Measurements from ENCODE around the gene KDM4E.

KDM4E gene

GRCh38 chr11:95058621-95059020 is 33.6 kb downstream of the KDM4E start:
- no peaks in the 10 kb centered on the region for H3K36me3 ChIP-seq (ENCODE audit: control insufficient read depth in 2 of 2, insufficient read depth in 1 of 2, low read length in 2 of 2)
- no peak overlapping the region for H3K27ac ChIP-seq (ENCODE audit: extremely low read depth, low read depth, low read length)
- no peak for TF ChIP-seq ZNF639 (tag by site-specific recombination; IDR thresholded peaks at IDR 0.05)
- no peak for TF ChIP-seq ZNF785 (tag by site-specific recombination; IDR thresholded peaks at IDR 0.05)
- TF ChIP-seq ZSCAN23 (tag by site-specific recombination; IDR thresholded peaks at IDR 0.05) = no peak
- no peak for TF ChIP-seq ZNF274 (IDR thresholded peaks at IDR 0.05; ENCODE audit: low read length)
- no peak for TF ChIP-seq ZNF274 (tag by site-specific recombination; IDR thresholded peaks at IDR 0.05; ENCODE audit: borderline replicate concordance)
- TF ChIP-seq GLI2 (tag by site-specific recombination; IDR thresholded peaks at IDR 0.05; ENCODE audit: borderline replicate concordance, low read depth) = no peak
- TF ChIP-seq KLF17 (tag by site-specific recombination; IDR thresholded peaks at IDR 0.05) = no peak
- TF ChIP-seq ZNF777 (tag by site-specific recombination; IDR thresholded peaks at IDR 0.05; ENCODE audit: borderline replicate concordance) = no peak
- TF ChIP-seq ZNF426 (tag by site-specific recombination; IDR thresholded peaks at IDR 0.05) = no peak
- TF ChIP-seq ZNF341 (tag by site-specific recombination; IDR thresholded peaks at IDR 0.05; ENCODE audit: low read depth) = no peak
- TF ChIP-seq ZNF843 (tag by site-specific recombination; IDR thresholded peaks at IDR 0.05) = no peak
- TF ChIP-seq ZNF792 (tag by site-specific recombination; IDR thresholded peaks at IDR 0.05) = no peak
- TF ChIP-seq ZFP37 (tag by site-specific recombination; IDR thresholded peaks at IDR 0.05) = no peak
- TF ChIP-seq ZSCAN5A (tag by site-specific recombination; IDR thresholded peaks at IDR 0.05) = no peak
- TF ChIP-seq GLIS1 (tag by site-specific recombination; IDR thresholded peaks at IDR 0.05) = no peak
- TF ChIP-seq ZNF664 (tag by site-specific recombination; IDR thresholded peaks at IDR 0.05) = no peak
- TF ChIP-seq ZNF362 (tag by site-specific recombination; IDR thresholded peaks at IDR 0.05) = no peak
- ChIA-PET POLR2A (no interaction called here), CTCF (no interaction called here)
- H3K4me3 ChIP-seq (ENCODE audit: low read depth, low read length) = no peak overlapping the region
- H3K9me3 ChIP-seq (ENCODE audit: control insufficient read depth, insufficient read depth, low read depth, low read length) = no peaks in the 10 kb centered on the region
- no peaks in the 10 kb centered on the region for H3K4me1 ChIP-seq (ENCODE audit: control insufficient read depth, insufficient read depth, low read length)

DNA sequence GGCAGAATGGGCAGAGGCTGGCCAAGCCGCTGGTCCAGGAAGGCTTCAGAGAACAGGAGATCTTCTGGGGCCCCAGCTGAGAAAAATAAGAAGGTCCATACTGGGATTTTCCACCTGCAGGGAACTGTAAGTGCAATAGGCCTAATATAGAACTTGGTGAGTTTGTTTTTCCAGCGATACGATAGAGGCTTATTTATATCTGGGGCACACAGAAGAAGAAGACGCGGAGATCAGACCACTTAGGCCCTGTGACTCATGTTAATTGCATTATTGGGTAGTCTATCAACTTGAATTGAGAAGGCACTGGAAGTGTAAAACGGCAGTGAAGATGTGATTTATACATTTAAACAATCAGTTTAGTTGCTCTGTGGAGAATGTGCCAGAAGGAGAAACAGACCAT is 34.0 kb downstream of the KDM4E start:
- no peaks in the 10 kb centered on the region for H3K4me1 ChIP-seq (ENCODE audit: control insufficient read depth, insufficient read depth, low read length)
- CTCF ChIA-PET = interaction anchor here (0.6 kb wide), 1 partner anchor 111 kb away, joined by 3 read pairs; no protein-coding TSS in a partner anchor
- no peak overlapping the region for H3K27ac ChIP-seq (ENCODE audit: extremely low read depth, low read depth, low read length)
- no peaks in the 10 kb centered on the region for H3K9me3 ChIP-seq (ENCODE audit: control insufficient read depth, insufficient read depth, low read depth, low read length)
- no peaks in the 10 kb centered on the region for H3K36me3 ChIP-seq (ENCODE audit: control insufficient read depth in 2 of 2, insufficient read depth in 1 of 2, low read length in 2 of 2)
- POLR2A ChIA-PET = no interaction called here
- H3K4me3 ChIP-seq (ENCODE audit: low read depth, low read length) = no peak overlapping the region
- TF ChIP-seq HOXD13 (CRISPR knock-in tag; IDR thresholded peaks at IDR 0.05; ENCODE audit: borderline replicate concordance) = no peak
- TF ChIP-seq EGR2 (tag by site-specific recombination; IDR thresholded peaks at IDR 0.05; ENCODE audit: low read depth) = no peak
- TF ChIP-seq CTCF (tag by site-specific recombination; IDR thresholded peaks at IDR 0.05) = no peak
- no peak for TF ChIP-seq ZNF148 (tag by site-specific recombination; IDR thresholded peaks at IDR 0.05; ENCODE audit: borderline replicate concordance)
- no peak for TF ChIP-seq ZNF335 (tag by site-specific recombination; conservative IDR thresholded peaks at IDR 0.05)
- no peak for TF ChIP-seq PRDM10 (tag by site-specific recombination; IDR thresholded peaks at IDR 0.05)
